SK-N-SH treated with all-trans-retinoic acid at 6 μM for 48 hours (cell line): ENCODE results near the gene SHB.

Source experiments
- ARNTL ChIP-seq: fragments of 450-650 bp; formaldehyde crosslinking; IDR thresholded peaks from 2 replicates; pipeline ENCODE4 v1.5.0; 2020; ENCODE audit warnings: low read depth, mild to moderate bottlenecking, moderate library complexity, borderline replicate concordance
- PPARA ChIP-seq: fragments of 250-450 bp; sonication (Bioruptor Pico); IDR thresholded peaks from 2 replicates; pipeline ENCODE4 v1.5.0; 2020; ENCODE audit warnings: mild to moderate bottlenecking, borderline replicate concordance
- ZFP3 ChIP-seq: fragments of 250-450 bp; sonication (Bioruptor Pico); IDR thresholded peaks from 2 replicates; pipeline ENCODE4 v1.5.0; 2020; ENCODE audit warnings: mild to moderate bottlenecking, moderate library complexity

DNA sequence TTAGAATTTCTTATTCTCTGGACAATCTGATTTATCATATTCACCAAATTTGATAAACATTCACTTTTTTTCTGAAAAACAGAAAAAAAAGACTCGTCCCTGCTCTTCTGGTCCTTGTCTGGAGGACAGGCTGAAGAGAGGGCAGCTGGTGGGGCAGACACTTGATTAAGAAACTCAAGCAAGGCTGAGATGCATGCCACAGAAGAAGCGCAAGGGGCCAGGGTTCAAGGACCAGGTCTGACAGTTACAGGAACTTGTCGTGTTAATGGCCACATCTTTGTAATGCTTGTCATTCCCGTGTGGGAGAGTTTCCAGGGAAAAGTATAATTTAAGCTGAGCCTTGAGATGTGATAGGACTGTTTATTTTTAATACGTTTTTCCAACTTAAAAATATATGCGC lies 40.6 kb upstream of the SHB start:
- TF ChIP-seq PPARA (no peak), ZFP3 (CRISPR knock-in tag) (no peak), ARNTL (CRISPR knock-in tag) (no peak)
